Upper lobe of right lung (tissue), 1 donor: Measurements from ENCODE around the gene NDC80. TPM values are rescaled to one million over a fixed set of nuclear protein-coding genes. Genes with fewer than 3 reads are reported as not detected.

Source experiments
- ATAC-seq: fragments of 200-7000 bp; cut with Tn5 transposase; one replicate; pipeline ENCODE4 v1.9.1; 2020; ENCODE audit warnings: mild to moderate bottlenecking, moderate library complexity
- DNase-seq: peaks from one replicate; pipeline ENCODE4 v3.0.0-alpha.2; 2020
- H3K27ac ChIP-seq: fragments of 200-600 bp; one replicate; pipeline ENCODE4 v1.8.0; 2022
- H3K27me3 ChIP-seq: fragments of 200-600 bp; one replicate; pipeline ENCODE4 v1.8.0; 2022; ENCODE audit warnings: mild to moderate bottlenecking
- H3K36me3 ChIP-seq: fragments of 200-600 bp; one replicate; pipeline ENCODE4 v1.8.0; 2022
- H3K4me1 ChIP-seq: fragments of 200-600 bp; one replicate; pipeline ENCODE4 v1.8.0; 2022
- H3K4me3 ChIP-seq: fragments of 200-600 bp; one replicate; pipeline ENCODE4 v1.8.0; 2022; ENCODE audit warnings: mild to moderate bottlenecking
- H3K9me3 ChIP-seq: fragments of 200-600 bp; one replicate; pipeline ENCODE4 v1.8.0; 2022
- intact Hi-C: fragments of 100-400 bp; cut with DNase I; formaldehyde crosslinking; loops from one replicate; pipeline ENCODE4 v1.11.0; 2022
- total RNA-seq: library from RNA; stranded (reverse); fragmentation: NEBNext Ultra II Directional; extraction: Animal tissue kit (Norgen Biotek cat#: 25700); gene quantifications from one replicate; pipeline ENCODE4 v1.2.1, GENCODE V29; 2021
- TF ChIP-seq, protein P1 (sequence below): fragments of 200-600 bp; IDR thresholded peaks from one replicate; pipeline ENCODE4 v1.8.0; 2022; ENCODE audit warnings: antibody characterized with exemption
- donor health status: DM: no; HTN: yes; CAD: no; lungs with severe emphysema.

The NDC80 gene
- total RNA-seq, 1 donor from 2014 or later, result 0.69 TPM

DNA sequence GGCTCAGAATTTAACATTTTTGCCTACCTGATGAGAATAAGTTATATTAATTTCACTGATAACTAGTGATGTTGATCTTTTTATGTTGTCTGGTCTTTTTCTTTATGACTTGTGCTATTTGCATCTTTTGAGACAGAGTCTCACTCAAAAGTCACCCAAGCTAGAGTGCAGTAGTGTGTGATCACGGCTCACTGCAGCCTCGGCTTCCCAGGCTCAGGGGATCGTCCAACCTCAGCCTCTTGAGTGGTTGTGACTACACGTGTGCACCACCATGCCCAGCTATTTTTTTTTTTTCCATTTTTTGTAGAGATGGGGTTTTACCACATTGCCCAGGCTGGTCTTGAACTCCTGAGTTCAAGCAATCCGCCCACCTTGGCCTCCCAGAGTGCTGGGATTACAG is 91.6 kb downstream of the NDC80 start:
- Histone ChIP-seq H3K4me3 (no peak overlapping the region), H3K27me3 (no peaks in the 10 kb centered on the region), H3K9me3 (no peaks in the 10 kb centered on the region), H3K27ac (no peak overlapping the region), H3K4me1 (peaks cover 38% of the 10 kb centered on the region), H3K36me3 (peaks cover 17% of the 10 kb centered on the region)
- DNase-seq (no peak), ATAC-seq (no peak)
- TF ChIP-seq, protein P1, sequence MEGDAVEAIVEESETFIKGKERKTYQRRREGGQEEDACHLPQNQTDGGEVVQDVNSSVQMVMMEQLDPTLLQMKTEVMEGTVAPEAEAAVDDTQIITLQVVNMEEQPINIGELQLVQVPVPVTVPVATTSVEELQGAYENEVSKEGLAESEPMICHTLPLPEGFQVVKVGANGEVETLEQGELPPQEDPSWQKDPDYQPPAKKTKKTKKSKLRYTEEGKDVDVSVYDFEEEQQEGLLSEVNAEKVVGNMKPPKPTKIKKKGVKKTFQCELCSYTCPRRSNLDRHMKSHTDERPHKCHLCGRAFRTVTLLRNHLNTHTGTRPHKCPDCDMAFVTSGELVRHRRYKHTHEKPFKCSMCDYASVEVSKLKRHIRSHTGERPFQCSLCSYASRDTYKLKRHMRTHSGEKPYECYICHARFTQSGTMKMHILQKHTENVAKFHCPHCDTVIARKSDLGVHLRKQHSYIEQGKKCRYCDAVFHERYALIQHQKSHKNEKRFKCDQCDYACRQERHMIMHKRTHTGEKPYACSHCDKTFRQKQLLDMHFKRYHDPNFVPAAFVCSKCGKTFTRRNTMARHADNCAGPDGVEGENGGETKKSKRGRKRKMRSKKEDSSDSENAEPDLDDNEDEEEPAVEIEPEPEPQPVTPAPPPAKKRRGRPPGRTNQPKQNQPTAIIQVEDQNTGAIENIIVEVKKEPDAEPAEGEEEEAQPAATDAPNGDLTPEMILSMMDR, result no peak
- intact Hi-C loops, result no loop called here

Other genes starting within 250 kb of the NDC80 start
- gene METTL4, start 52 bp upstream of the NDC80 start, total RNA-seq, result 11.1 TPM
- 54.1 TPM for gene SMCHD1, start 84.2 kb downstream of the NDC80 start, total RNA-seq